Smooth muscle cell (in vitro differentiated cells): ENCODE measurements around the gene ADAMTS16. TPM values are rescaled to one million over a fixed set of nuclear protein-coding genes. Genes with fewer than 3 reads are reported as not detected.

ENCODE experiments used
- DNase-seq: peaks from one replicate; lab custom pipeline; 2025; ENCODE audit not compliant: unreplicated experiment; lab: John Stamatoyannopoulos, UW
- H2AFZ ChIP-seq: fragments of 200-600 bp; sonication (generic); 2 replicates; pipeline ENCODE4 v1.6.0; 2016; ENCODE audit warnings: antibody characterized with exemption, low read depth, mild to moderate bottlenecking
- H3F3A ChIP-seq: fragments of 200-600 bp; sonication (generic); 2 replicates; pipeline ENCODE4 v1.6.0; 2017; ENCODE audit warnings: antibody characterized with exemption, low read depth
- H3K27ac ChIP-seq: fragments of 200-600 bp; sonication (generic); 2 replicates; pipeline ENCODE4 v1.5.1; 2016; ENCODE audit warnings: low read depth, mild to moderate bottlenecking
- H3K27me3 ChIP-seq: fragments of 200-600 bp; sonication (generic); 2 replicates; pipeline ENCODE4 v1.6.1; 2016; ENCODE audit warnings: low read depth, mild to moderate bottlenecking
- H3K36me3 ChIP-seq: fragments of 200-600 bp; sonication (generic); 2 replicates; pipeline ENCODE4 v1.5.1; 2016; ENCODE audit warnings: low read depth
- H3K4me1 ChIP-seq: fragments of 200-600 bp; sonication (generic); 2 replicates; pipeline ENCODE4 v1.5.1; 2016; ENCODE audit warnings: low read depth
- H3K4me2 ChIP-seq: fragments of 200-600 bp; sonication (generic); 2 replicates; pipeline ENCODE4 v1.6.0; 2016; ENCODE audit warnings: mild to moderate bottlenecking
- H3K4me3 ChIP-seq: fragments of 200-600 bp; sonication (generic); 2 replicates; pipeline ENCODE4 v1.5.1; 2016; ENCODE audit warnings: mild to moderate bottlenecking
- H3K79me2 ChIP-seq: fragments of 200-600 bp; sonication (generic); 2 replicates; pipeline ENCODE4 v1.6.0; 2016; ENCODE audit warnings: low read depth, mild to moderate bottlenecking
- H3K9ac ChIP-seq: fragments of 200-600 bp; sonication (generic); 2 replicates; pipeline ENCODE4 v1.6.0; 2016; ENCODE audit warnings: low read depth
- H3K9me3 ChIP-seq: fragments of 200-600 bp; sonication (generic); replicated peaks from 2 replicates; pipeline ENCODE4 v1.5.1; 2016; ENCODE audit warnings: low read depth
- H4K20me1 ChIP-seq: fragments of 200-600 bp; sonication (generic); 2 replicates; pipeline ENCODE4 v1.6.0; 2016; ENCODE audit warnings: low read depth
- CTCF ChIP-seq: fragments of 200-600 bp; sonication (generic); IDR thresholded peaks from 2 replicates; pipeline ENCODE4 v1.5.1; 2017; ENCODE audit warnings: borderline replicate concordance, mild to moderate bottlenecking, antibody characterized with exemption; ENCODE audit not compliant: insufficient read depth, poor library complexity, severe bottlenecking
- WGBS: methylation state at CpG from one replicate; pipeline ENCODE4 v1.1.7; 2016; ENCODE audit warnings: low lambda C conversion rate; 5-methylcytosine and 5-hydroxymethylcytosine counted together
- polyA plus RNA-seq: library from polyadenylated mRNA; unstranded; fragments of >200 nt; fragmentation: Nextera tagmentation; extraction: Ambion mirVana; gene quantifications from 2 replicates; pipeline ENCODE4 v1.2.1, GENCODE V29; 2016
- small RNA-seq: library from RNA; depleted of rRNA; stranded (forward); fragments of <200 nt; gene quantifications from one replicate; pipeline ENCODE3, GENCODE V24; 2014
- total RNA-seq: library from RNA; depleted of rRNA; stranded (reverse); fragments of >200 nt; gene quantifications from 2 replicates; pipeline ENCODE4 v1.2.3, GENCODE V29; 2014

The ADAMTS16 gene
- total and polyA plus RNA-seq, 2 experiments from 2014 or later, result 4.7 to 6.2 TPM

GRCh38 chr5:5363045-5363444 is 222.9 kb downstream of the ADAMTS16 start:
- no peak overlapping the region for H2AFZ ChIP-seq
- no peak overlapping the region for H3K4me2 ChIP-seq
- no peaks in the 10 kb centered on the region for H3K27me3 ChIP-seq
- 83% methylated on average over 3 of the region's 3 CpGs for WGBS
- no peak overlapping the region for H3K9ac ChIP-seq
- H3K79me2 ChIP-seq, result no peaks in the 10 kb centered on the region
- no peak for TF ChIP-seq CTCF
- H3F3A ChIP-seq, result no peaks in the 10 kb centered on the region
- H3K9me3 ChIP-seq, result no peaks in the 10 kb centered on the region
- H3K4me3 ChIP-seq, result no peak overlapping the region
- no peak overlapping the region for H3K27ac ChIP-seq
- DNase-seq, result no peak
- no peaks in the 10 kb centered on the region for H4K20me1 ChIP-seq
- H3K4me1 ChIP-seq, result peaks cover 7% of the 10 kb centered on the region
- H3K36me3 ChIP-seq, result no peaks in the 10 kb centered on the region

- no peaks in the 10 kb centered on the region for H3K36me3 ChIP-seq
- no peak overlapping the region for H2AFZ ChIP-seq
- H3K4me3 ChIP-seq, result no peak overlapping the region
- H3K79me2 ChIP-seq, result no peaks in the 10 kb centered on the region
- no peaks in the 10 kb centered on the region for H3K9me3 ChIP-seq
- no peaks in the 10 kb centered on the region for H3F3A ChIP-seq
- TF ChIP-seq CTCF, result no peak
- no peaks in the 10 kb centered on the region for H3K27me3 ChIP-seq
- H3K27ac ChIP-seq, result no peak overlapping the region
- 96% methylated on average over 7 of the region's 7 CpGs for WGBS
- H3K9ac ChIP-seq, result no peak overlapping the region
- H3K4me2 ChIP-seq, result no peak overlapping the region
- no peaks in the 10 kb centered on the region for H4K20me1 ChIP-seq
- no peak for DNase-seq
- peaks cover 7% of the 10 kb centered on the region for H3K4me1 ChIP-seq
These were observed 224.8 kb downstream of the ADAMTS16 start for GRCh38 chr5:5364932-5365331.

GRCh38 chr5:5367739-5368138 is 227.6 kb downstream of the ADAMTS16 start:
- H2AFZ ChIP-seq, result no peak overlapping the region
- WGBS, result 100% methylated on average over 1 of the region's 1 CpG
- no peaks in the 10 kb centered on the region for H4K20me1 ChIP-seq
- DNase-seq, result no peak
- H3K36me3 ChIP-seq, result no peaks in the 10 kb centered on the region
- TF ChIP-seq CTCF, result no peak
- no peaks in the 10 kb centered on the region for H3F3A ChIP-seq
- H3K4me1 ChIP-seq, result peaks cover 5% of the 10 kb centered on the region
- no peaks in the 10 kb centered on the region for H3K79me2 ChIP-seq
- H3K4me2 ChIP-seq, result no peak overlapping the region
- H3K9ac ChIP-seq, result no peak overlapping the region
- no peak overlapping the region for H3K27ac ChIP-seq
- no peaks in the 10 kb centered on the region for H3K27me3 ChIP-seq
- no peak overlapping the region for H3K4me3 ChIP-seq
- H3K9me3 ChIP-seq, result no peaks in the 10 kb centered on the region

- no peaks in the 10 kb centered on the region for H4K20me1 ChIP-seq
- peaks cover 5% of the 10 kb centered on the region for H3K4me1 ChIP-seq
- H3K4me2 ChIP-seq, result no peak overlapping the region
- H2AFZ ChIP-seq, result no peak overlapping the region
- no peaks in the 10 kb centered on the region for H3K36me3 ChIP-seq
- no peak overlapping the region for H3K4me3 ChIP-seq
- H3K9ac ChIP-seq, result no peak overlapping the region
- no peak for TF ChIP-seq CTCF
- H3K79me2 ChIP-seq, result no peaks in the 10 kb centered on the region
- H3K9me3 ChIP-seq, result no peaks in the 10 kb centered on the region
- WGBS, result 96% methylated on average over 4 of the region's 4 CpGs
- no peaks in the 10 kb centered on the region for H3K27me3 ChIP-seq
- H3F3A ChIP-seq, result no peaks in the 10 kb centered on the region
- H3K27ac ChIP-seq, result no peak overlapping the region
- no peak for DNase-seq
These were observed 229.0 kb downstream of the ADAMTS16 start for GRCh38 chr5:5369051-5369605.

Small RNA genes lying within 50 kb of the gene (small RNA-seq; reads per million reads assigned to genes)
- not detected for gene RN7SKP73
